A673 (cell line): Measurements from ENCODE around the gene TMEM232.

Experiments used
- CTCF ChIP-seq: fragments of 300-800, 200-600 bp; sonication (generic); conservative IDR thresholded peaks from 2 replicates; pipeline ENCODE4 v1.5.1; 2017; ENCODE audit warnings: low read depth, mild to moderate bottlenecking, antibody characterized with exemption, low read length, moderate library complexity, mixed read lengths
- EZH2 ChIP-seq: fragments of 200-600 bp; sonication (generic); IDR thresholded peaks from 2 replicates; pipeline ENCODE4 v1.6.1; 2017; ENCODE audit warnings: borderline replicate concordance, low read depth, mild to moderate bottlenecking, mixed read lengths, antibody characterized with exemption, low read length; ENCODE audit not compliant: poor library complexity, severe bottlenecking

GRCh38 chr5:110588286-110588980, 138.0 kb downstream of the TMEM232 start:
- TF ChIP-seq CTCF, result no peak
- no peak for TF ChIP-seq EZH2
